ENCODE results near the gene SLC6A2.

The SLC6A2 gene

DNA sequence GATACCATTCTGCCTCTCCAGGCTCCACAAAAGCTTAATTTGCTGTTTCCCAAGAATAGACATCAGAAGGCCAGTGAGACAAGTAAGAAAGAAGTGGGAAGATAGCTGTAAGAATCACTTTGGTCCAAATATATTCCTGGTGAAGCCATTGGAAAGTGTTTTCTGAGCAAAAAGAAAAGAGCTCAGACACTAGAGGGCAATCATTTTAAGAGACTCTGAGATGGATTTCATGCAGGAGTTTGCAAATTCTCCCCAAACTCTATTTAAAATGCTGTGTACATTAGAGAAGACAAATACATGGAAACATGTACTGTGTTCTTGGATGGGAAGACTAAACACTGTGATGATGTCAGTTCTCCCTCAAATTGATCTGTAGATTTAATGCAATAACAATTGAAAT, 8.0 kb upstream of the SLC6A2 start:
- no peak for DNase-seq

- no peak for DNase-seq
Observed at GRCh38 chr16:55651841-55652824, 3.7 kb upstream of the SLC6A2 start.

DNA sequence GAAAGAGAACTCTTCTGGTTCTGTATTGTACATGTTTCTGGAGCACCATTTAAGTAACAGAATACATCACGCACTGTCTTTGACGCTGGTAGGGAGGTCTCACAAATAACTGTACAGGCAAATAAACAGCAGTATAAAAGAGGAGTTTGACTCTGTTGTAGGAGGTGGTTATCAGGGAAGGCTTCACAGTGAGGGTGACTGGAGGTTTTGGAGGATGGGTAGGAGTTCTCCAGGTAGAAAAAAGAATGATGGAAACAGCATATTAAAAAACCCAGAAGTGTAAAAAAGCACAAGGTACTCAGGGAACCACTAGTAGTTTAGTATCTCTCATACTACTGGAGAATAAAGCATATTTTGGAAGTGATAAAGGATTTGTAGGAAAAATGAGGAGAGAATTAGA, 2.7 kb upstream of the SLC6A2 start:
- DNase-seq, result no peak

DNA sequence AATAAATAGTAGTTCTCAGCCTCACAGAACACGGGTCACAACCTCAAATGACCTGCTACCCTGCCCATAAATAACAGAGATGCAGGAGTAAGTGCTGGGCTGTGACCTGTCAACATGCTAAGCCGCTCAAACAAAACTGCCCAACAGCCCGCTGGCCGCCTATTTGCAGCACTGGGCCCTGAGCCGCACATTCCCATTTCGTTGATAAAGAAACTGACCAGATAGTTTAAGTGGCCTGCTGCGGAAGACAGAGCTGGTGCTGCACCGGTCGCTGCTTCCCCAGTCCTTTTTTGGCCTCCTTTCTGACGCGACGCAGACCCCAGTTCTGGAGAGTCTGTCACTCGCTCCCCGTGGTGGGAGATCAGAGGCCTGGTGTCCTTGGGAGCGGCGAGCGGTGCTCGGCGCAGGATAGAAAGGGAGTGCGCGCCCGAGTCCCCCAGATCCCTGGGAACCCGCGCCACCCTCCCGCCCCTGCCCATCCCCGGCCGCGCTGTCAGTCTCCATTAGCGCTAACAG, 349 bp upstream of the SLC6A2 start:
- DNase-seq, result no peak

DNA sequence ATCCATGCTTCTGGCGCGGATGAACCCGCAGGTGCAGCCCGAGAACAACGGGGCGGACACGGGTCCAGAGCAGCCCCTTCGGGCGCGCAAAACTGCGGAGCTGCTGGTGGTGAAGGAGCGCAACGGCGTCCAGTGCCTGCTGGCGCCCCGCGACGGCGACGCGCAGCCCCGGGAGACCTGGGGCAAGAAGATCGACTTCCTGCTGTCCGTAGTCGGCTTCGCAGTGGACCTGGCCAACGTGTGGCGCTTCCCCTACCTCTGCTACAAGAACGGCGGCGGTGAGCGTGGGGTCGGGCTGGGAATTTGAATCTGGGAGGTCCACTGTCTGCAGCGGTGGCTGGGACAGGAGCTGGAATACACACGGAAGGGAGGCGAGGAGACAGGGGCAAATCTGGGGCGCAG, 904 bp downstream of the SLC6A2 start:
- no peak for DNase-seq

DNA sequence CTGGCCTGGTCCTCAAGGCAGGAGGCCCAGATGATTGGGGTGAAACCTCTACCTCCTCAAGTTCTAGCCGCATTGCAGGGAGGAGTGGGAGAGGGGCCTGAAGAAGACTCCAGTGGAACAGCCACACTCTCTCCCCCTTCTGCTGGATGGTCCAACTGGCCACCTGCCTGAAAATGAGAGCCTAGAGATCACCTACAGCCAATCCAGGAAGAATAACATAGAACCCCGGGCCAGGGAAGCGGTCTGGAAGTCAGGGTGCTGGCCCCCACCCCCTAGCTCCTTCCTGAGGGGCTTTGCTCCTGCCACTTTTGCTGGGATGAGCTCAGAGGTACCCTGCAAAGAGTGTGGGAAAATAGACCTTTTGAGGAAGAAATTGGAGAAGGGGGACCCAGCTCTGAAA, 1.8 kb downstream of the SLC6A2 start:
- no peak for DNase-seq

DNA sequence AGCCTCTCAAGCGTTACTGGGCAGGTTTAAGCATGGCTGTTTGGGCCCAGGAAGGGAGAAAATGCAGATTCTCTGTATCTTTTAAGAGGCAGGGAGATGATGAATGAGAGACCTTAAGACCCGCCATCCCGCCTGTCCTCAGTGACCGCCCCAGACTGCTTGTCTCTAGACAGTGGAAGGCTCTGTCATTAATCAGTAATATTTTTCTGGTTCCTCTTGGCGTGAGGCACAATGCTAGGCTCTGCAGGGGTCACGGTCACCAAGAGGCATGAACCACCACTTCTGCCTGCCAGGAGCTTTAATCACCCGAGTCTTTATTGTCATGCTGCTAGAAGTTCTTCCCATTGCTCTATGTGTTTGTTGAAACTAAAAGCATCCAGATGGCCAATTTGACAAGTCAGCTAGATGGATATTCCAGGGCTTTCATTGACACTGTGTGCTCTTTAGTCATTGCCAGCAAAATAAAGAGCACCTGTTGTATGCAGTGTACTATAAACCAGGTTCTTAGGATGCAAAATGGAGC, 3.2 kb downstream of the SLC6A2 start:
- no peak for DNase-seq

- DNase-seq, result no peak
Observed at GRCh38 chr16:55660026-55660425, 4.2 kb downstream of the SLC6A2 start.

DNA sequence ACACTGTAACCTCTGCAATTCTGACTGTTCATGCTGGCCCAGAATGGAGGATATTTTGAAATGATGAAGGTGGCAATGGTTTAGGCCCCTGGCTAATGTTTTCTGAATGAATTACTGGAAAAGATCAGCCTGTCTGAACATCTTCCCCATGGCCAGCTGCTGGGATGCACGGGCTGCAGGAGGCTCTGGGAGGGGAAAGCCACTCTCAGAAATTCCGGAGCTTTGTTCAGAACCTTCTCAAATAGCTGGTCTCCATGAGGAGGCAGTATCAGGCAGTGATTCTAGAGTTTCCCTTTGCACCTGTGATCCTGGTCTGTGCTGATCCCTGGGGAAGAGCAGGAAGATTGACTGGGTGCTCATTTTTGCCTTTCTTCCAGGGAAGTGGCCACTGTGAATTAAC, 5.0 kb downstream of the SLC6A2 start:
- no peak for DNase-seq

- no peak for DNase-seq
Observed at GRCh38 chr16:55661941-55662643, 6.3 kb downstream of the SLC6A2 start.

DNA sequence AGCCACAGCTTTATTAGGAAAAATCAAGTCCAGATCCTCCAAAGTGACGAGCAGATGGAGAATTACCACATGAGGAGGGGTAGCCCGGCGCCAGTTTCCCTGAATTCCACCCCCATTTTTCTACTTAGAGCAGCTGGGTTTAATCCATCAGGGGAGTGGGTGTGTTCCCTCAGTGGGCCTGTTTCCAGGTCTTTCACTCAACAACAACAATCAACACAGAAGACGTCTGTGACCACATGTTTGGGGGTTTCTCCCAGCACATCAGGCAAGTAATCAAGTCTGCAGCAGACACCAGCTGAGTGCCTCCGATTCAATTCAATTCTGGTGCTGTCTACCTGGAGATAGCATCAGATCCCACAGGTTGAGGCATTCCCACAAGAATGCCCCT, 6.8 kb downstream of the SLC6A2 start:
- DNase-seq, result no peak

DNA sequence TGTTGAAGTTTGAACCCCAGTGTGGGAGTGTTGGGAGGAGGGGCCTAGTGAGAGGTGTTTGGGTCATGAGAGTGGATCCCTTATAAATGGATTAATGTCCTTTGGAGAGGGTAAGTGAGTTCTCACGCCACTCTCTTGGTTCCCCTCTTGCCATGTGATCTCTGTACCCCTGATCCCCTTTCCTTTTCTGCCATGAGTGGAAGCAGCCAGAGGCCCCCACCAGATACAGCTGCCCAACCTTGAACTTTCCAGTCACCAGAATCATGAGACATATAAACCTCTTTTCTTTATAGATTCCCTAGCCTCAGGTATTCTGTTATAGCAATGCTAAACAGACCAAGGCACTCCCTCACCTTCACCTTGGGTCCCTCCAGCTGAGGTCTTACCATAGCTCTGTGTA, 7.4 kb downstream of the SLC6A2 start:
- DNase-seq, result no peak

DNA sequence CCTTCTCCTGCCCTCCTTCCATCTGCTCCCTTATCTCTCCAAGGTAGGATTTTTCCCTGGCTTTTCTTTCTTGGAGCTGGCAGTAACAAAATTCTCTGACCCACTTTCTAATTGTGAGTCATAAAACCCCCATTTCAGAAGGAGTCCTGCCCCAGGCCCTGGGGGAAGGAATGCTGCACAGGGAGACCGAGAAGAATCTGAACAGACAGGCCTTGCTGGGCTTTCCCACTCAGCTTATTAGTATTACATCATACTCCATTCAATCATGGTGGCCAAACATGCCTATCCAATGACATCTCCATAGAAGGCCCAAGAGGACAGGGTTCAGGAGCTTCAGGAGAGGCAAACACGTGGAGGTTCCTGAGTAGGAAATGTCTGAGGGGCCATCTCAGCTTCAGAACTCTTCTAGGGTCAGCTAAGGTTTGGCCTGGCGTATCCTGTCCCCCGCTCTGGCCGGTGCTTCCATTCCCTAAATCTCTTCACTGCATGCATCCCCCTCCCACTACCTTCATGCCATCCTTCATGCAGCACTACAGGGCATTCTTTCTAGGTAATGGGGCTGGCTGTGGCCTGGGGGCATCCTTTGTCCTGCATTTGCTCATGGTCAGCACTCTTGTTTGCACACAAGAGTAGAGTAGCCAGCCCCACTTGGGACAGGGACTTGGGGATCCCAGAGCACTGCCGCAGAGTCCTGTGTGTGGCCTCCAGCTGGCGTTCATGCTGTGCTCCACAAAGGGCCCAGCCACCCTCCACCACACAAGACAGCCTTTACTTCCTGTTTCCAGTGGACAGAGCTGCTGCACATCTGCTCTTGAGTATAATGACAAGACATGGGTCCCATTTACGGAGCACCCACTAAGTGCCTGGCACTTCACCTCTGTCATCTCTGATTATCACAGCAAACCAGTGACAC, 8.2 kb downstream of the SLC6A2 start:
- DNase-seq, result no peak

- no peak for DNase-seq
Observed at GRCh38 chr16:55664786-55665407, 9.1 kb downstream of the SLC6A2 start.

GRCh38 chr16:55665511-55665910, 9.7 kb downstream of the SLC6A2 start:
- no peak for DNase-seq

DNA sequence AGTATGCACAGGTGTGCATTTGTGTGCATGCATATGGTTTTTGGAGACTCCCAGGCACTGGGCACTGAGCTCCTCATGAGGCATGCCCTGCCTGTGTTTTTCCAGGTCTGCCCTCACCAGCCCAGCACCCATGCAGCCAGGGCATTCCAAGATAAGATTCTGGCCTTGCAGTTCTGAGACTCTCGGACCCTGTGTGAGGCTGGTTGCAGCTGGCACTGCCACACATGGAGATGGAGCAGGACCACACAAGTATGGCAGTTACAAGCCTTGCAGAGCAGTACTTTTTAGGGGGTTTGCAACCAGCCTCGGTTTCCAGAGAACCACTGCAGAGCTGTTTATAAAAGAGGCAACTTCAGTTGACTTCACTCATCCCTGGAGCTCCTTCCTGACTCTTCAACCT, 10.2 kb downstream of the SLC6A2 start:
- no peak for DNase-seq

DNA sequence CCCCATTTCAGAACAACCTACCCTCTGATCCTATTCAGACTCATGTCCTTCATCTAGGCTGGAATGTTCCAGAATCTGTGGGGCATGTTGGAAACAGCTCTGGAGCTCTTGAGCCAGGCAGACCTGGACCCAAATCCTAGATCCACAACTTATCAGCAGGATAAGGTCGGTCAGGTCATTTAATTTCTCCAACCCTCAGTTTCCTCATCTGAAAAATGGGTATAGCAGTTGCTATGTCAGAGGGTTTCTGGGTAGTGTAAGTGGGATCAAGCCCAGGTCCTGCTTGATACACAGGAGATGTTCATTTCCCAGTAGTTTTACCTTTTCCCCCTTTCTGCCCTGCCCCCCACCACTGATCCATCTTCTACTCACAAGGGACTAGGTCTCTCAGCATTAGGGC, 12.0 kb downstream of the SLC6A2 start:
- no peak for DNase-seq

- DNase-seq, result no peak
Observed at GRCh38 chr16:55668340-55669281, 12.8 kb downstream of the SLC6A2 start.

DNA sequence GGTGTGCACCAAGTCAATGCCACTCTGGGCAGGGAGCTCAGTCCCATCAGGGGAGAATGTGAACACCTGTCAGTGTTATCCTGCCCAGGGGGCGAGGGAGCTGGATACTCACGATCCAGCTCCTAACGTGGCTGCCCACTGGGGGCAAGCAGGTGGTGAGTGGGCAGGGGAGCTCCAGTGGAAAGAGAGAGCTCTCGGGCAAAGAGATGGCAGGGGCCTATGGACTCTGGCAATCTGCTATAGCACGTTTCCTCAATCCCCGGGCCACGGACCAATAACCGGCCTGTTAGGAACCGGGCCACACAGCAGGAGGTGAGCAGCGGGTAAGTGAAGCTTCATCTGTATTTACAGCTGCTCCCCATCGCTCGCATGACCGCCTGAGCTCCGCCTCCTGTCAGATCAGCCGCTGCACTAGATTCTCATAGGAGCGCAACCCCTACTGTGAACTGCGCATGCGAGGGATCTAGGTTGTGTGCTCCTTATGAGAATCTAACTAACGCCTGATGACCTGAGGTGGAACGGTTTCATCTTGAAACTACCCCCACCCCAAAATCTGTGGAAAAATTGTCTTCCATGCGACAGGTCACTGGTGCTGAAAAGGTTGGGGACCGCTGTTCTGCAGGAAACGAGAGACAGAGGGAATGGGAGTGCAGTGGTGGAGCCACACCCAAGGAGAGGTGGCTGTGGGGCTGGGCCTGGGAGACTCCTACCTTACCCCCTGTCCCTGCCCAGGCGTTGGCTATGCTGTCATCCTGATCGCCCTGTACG, 15.6 kb downstream of the SLC6A2 start:
- no peak for DNase-seq

DNA sequence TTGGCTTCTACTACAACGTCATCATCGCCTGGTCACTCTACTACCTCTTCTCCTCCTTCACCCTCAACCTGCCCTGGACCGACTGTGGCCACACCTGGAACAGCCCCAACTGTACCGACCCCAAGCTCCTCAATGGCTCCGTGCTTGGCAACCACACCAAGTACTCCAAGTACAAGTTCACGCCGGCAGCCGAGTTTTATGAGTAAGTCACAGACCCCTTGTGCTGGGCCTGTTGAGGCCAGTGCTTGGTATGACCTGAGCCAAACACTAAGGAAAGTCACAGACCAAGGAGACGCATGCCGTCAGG, 16.1 kb downstream of the SLC6A2 start:
- no peak for DNase-seq
